Measurements from ENCODE around the gene DSCAM. TPM values are rescaled to one million over a fixed set of nuclear protein-coding genes. Genes with fewer than 3 reads are reported as not detected.

Gene DSCAM
- total RNA-seq, 6 experiments from 2014 or later, result 1.0 to 1.3 (median 1.1) TPM

DNA sequence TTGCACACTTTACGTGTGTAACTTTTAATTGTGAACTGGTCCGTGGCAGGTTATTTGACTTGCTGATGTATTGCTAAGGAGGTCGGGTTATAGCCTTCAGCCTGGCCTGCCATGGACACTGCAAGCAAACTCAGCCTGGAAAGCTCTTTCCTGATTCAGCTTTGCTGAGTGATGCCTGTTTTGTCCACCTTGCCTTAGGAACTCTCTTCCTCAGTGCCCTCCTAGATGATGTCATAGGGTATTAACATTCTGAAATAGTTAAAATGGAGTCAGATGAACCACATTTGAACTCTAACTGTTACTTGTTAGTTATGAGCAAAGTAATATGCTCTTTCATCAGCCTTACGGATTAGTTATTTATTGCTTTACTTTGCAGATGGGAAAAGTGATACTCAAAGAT lies 533.7 kb downstream of the DSCAM start:
- no peaks in the 10 kb centered on the region; the same call in 1 of the 2 replicates for H3K27me3 Mint-ChIP-seq (ENCODE audit: insufficient read depth)
- no peak overlapping the region for H3K27ac Mint-ChIP-seq
- DNase-seq, result no peak
- no peaks in the 10 kb centered on the region for H3K4me1 Mint-ChIP-seq (ENCODE audit: low read depth)
- peaks cover 6% of the 10 kb centered on the region; the same call in 1 of the 2 replicates for H3K9me3 Mint-ChIP-seq
- TF ChIP-seq CTCF (IDR thresholded peaks at IDR 0.05), result no peak
- no peak overlapping the region for H3K4me3 Mint-ChIP-seq
- no peaks in the 10 kb centered on the region for H3K36me3 Mint-ChIP-seq (ENCODE audit: low read depth)

- no peak for TF ChIP-seq CTCF (IDR thresholded peaks at IDR 0.05)
- DNase-seq, result no peak
Measured at GRCh38 chr21:40300300-40300699, 546.7 kb downstream of the DSCAM start.

GRCh38 chr21:40299451-40299850 lies 547.5 kb downstream of the DSCAM start:
- Mint-ChIP-seq H3K4me1 (ENCODE audit: low read depth) (no peaks in the 10 kb centered on the region), H3K9me3 (peaks cover 23% of the 10 kb centered on the region), H3K27ac (no peak overlapping the region), H3K36me3 (ENCODE audit: low read depth) (0 out of 2 replicates have a peak, but pooled peaks cover 2% of the 10 kb centered on the region), H3K4me3 (no peak overlapping the region), H3K27me3 (ENCODE audit: insufficient read depth) (no peaks in the 10 kb centered on the region; the same call in 1 of the 2 replicates)
- DNase-seq, result no peak
- no peak for TF ChIP-seq CTCF (IDR thresholded peaks at IDR 0.05)

More at GRCh38 chr21:40300300-40300699, 546.7 kb downstream of the DSCAM start:
- H3K4me3 Mint-ChIP-seq, result no peak overlapping the region
- H3K4me1 Mint-ChIP-seq (ENCODE audit: low read depth), result no peaks in the 10 kb centered on the region
- H3K27me3 Mint-ChIP-seq (ENCODE audit: insufficient read depth), result no peaks in the 10 kb centered on the region; the same call in 1 of the 2 replicates
- H3K27ac Mint-ChIP-seq, result no peak overlapping the region
- peaks cover 29% of the 10 kb centered on the region for H3K9me3 Mint-ChIP-seq
- 0 out of 2 replicates have a peak, but pooled peaks cover 5% of the 10 kb centered on the region for H3K36me3 Mint-ChIP-seq (ENCODE audit: low read depth)

- Mint-ChIP-seq H3K27ac (no peak overlapping the region), H3K36me3 (ENCODE audit: low read depth) (no peaks in the 10 kb centered on the region), H3K4me3 (no peak overlapping the region), H3K9me3 (peaks cover 16% of the 10 kb centered on the region), H3K27me3 (ENCODE audit: insufficient read depth) (peaks cover 2% of the 10 kb centered on the region; the same call in 1 of the 2 replicates), H3K4me1 (ENCODE audit: low read depth) (no peaks in the 10 kb centered on the region)
- no peak for DNase-seq
- TF ChIP-seq CTCF (IDR thresholded peaks at IDR 0.05), result no peak
Measured at GRCh38 chr21:40294345-40294744, 552.6 kb downstream of the DSCAM start.

DNA sequence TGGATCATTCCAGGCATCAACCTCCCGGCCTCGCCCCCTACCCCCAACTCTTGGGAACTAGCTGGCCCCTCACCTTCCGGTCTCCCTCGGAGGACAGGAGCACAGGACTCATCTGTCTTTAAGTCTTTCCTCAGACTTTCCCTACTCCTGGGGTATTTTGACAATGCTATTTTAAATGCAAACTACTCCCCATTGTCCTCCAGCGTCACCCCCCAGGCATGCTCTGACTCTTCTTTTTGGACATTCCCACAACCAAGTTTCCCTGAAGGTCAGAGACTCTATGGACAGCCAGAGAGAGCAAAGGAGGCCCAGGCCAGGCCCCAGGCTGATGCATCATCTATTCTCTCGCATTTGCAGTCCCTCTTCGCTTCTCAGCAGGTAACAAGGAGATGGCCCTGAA lies 555.4 kb downstream of the DSCAM start:
- no peak for DNase-seq
- Mint-ChIP-seq H3K9me3 (peaks cover 26% of the 10 kb centered on the region), H3K27ac (no peak overlapping the region), H3K36me3 (ENCODE audit: low read depth) (no peaks in the 10 kb centered on the region; the same call in 1 of the 2 replicates), H3K27me3 (ENCODE audit: insufficient read depth) (peaks cover 2% of the 10 kb centered on the region; the same call in 1 of the 2 replicates), H3K4me1 (ENCODE audit: low read depth) (no peaks in the 10 kb centered on the region), H3K4me3 (no peak overlapping the region)
- no peak for TF ChIP-seq CTCF (IDR thresholded peaks at IDR 0.05)

Measured in HFFc6 (cell line).